Jurkat, Clone E6-1 (cell line): ENCODE data around the gene HNRNPD. TPM values are rescaled to one million over a fixed set of nuclear protein-coding genes. Genes with fewer than 3 reads are reported as not detected.
"Not testable (repeated sequence)": the region's sequence is repeated elsewhere in the genome, so short reads cannot be mapped to it uniquely, and the experiment has no call there.

Experiments used
- DNase-seq: peaks from one replicate; pipeline ENCODE4 v3.0.0-alpha.2; 2011; ENCODE audit warnings: low read depth, low spot score
- H3K4me3 ChIP-seq: 2 replicates; pipeline ENCODE4 v1.5.1; 2011; ENCODE audit warnings: mild to moderate bottlenecking, low read length, control low read depth, moderate library complexity
- polyA plus RNA-seq: library from polyadenylated mRNA; unstranded; fragments of >200 nt; gene quantifications from one replicate; pipeline ENCODE4 v1.2.1, GENCODE V29; 2012; ENCODE audit warnings: missing spikeins; ENCODE audit not compliant: insufficient read length, insufficient read depth

Gene HNRNPD
- 798 TPM for polyA plus RNA-seq

GRCh38 chr4:82373816-82374625 is at the start of gene HNRNPD:
Gene HNRNPD, minus strand, starts transcription at chr4:82373991. Its CDS starts 313 bp downstream, at chr4:82373678.
- DNase-seq: peak; percentile 100
- peak within 1 kb of the TSS; percentile 95 for H3K4me3 ChIP-seq

DNA sequence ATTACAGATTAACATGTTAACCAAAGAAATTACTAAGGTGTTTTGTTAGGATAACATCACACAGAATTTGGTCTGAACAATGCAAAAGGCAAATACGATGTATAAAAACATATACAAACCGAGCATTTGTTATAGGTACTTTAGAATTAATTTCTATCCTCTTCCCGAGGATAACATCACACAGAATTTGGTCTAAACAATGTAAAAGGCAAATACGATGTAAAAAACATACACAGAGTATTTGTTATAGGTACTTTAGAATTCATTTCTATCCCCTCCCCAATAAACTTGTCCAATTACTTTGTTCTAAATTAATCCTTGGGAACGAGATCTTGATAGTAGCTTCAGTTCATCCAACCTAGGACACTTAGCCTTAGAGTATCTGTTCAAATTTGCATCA is 48.8 kb upstream of the HNRNPD start:
- DNase-seq: no peak
- no peak overlapping the region for H3K4me3 ChIP-seq

GRCh38 chr4:82421796-82422560 is 48.2 kb upstream of the HNRNPD start:
- DNase-seq: no peak

DNA sequence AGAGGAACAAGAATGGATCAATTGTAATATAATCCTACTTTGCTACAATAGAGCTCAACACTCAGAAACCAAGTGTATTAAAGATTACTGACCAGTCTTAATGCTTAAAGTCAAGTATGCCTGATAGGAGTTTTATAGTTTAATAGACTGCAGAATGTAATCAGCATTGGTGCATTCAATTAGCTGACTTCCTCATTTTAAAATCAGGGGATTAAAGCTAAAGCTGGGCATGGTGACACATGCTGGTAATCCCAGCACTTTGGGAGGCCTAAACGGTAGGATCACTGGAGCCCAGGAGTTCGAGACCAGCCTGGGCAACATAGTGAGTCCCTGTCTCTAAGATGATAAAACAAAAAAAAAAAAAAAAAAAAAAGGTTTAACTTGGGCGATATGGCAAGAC is 45.7 kb upstream of the HNRNPD start:
- H3K4me3 ChIP-seq: no peak overlapping the region
- no peak for DNase-seq

More at GRCh38 chr4:82421796-82422560, 48.2 kb upstream of the HNRNPD start:
- H3K4me3 ChIP-seq: no peak overlapping the region

DNA sequence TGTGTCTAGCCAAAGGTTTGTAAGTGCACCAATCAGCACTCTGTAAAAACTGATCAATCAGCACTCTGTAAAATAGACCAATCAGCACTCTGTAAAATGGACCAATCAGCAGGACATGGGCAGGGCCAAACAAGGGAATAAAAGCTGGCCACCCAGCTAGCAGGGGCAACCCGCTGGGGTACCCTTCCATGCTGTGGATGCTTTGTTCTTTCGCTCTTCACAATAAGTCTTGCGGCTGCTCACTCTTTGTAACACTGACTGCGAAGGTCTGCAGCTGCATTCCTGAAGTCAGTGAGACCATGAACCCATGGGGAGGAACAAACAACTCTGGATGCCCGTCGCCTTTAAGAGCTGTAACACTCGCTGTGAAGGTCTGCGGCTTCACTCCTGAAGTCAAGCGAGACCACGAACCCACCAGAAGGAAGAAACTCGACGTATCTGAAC is 42.2 kb upstream of the HNRNPD start:
- DNase-seq: peak; percentile 46
- peak overlapping the region; percentile 35 for H3K4me3 ChIP-seq

DNA sequence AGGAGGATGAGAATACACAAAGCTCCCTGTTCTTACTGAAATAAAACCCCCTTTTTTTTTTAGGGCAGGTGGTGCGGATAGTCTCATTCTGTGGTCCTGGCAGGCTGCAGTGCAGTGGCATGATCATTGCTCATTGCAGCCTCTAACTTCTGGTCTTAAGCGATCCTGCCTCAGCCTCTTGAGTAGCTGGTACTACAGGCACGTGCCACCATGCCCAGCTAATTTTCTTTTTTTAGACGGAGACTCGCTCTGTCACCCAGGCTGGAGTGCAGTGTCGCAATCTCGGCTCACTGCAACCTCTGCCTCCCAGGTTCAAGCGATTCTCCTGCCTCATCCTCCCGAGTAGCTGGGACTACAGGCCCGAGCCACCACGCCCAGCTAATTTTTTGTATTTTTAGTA is 41.3 kb upstream of the HNRNPD start:
- not testable (repeated sequence) for DNase-seq, H3K4me3 ChIP-seq

GRCh38 chr4:82403725-82404124 is 29.9 kb upstream of the HNRNPD start:
- no peak overlapping the region for H3K4me3 ChIP-seq
- DNase-seq: no peak

DNA sequence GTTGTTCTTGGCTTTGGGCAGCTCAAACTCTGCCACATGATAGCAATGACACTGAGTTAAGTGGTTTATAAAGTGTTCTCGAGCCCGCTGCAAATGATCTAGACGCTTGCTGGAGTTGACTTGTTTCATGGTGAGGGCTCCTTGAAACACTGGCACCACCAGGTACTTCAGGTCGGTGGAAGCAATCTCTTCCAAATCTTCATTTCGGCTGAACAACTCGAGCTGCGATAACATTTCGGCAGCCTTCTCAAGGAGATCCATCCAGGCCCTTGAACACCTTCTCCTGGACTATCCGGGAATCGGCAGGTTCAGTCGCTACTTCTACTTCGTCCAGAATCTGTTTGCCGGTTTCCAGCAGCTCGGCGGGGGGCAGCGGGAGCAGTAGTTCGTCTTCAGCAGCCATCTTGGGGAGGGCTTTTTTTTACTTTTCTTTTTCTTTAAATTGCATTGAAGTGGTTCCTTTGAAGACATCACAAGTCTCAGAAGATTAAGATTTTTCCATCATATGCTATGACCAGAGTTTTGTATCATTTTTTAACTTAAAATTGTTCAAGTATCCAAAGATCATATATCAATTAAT is 28.5 kb upstream of the HNRNPD start:
- H3K4me3 ChIP-seq: no peak overlapping the region
- DNase-seq: no peak

- H3K4me3 ChIP-seq: no peak overlapping the region
- no peak for DNase-seq
Observed at GRCh38 chr4:82401600-82401999, 27.8 kb upstream of the HNRNPD start.

- no peak for DNase-seq
- no peak overlapping the region for H3K4me3 ChIP-seq
Observed at GRCh38 chr4:82398263-82398662, 24.5 kb upstream of the HNRNPD start.

- DNase-seq: no peak
- H3K4me3 ChIP-seq: no peak overlapping the region
Observed at GRCh38 chr4:82397527-82397926, 23.7 kb upstream of the HNRNPD start.

GRCh38 chr4:82394896-82395295 is 21.1 kb upstream of the HNRNPD start:
- DNase-seq: no peak
- H3K4me3 ChIP-seq: no peak overlapping the region

- H3K4me3 ChIP-seq, DNase-seq: not testable (repeated sequence)
Observed at GRCh38 chr4:82390061-82390460, 16.3 kb upstream of the HNRNPD start.

DNA sequence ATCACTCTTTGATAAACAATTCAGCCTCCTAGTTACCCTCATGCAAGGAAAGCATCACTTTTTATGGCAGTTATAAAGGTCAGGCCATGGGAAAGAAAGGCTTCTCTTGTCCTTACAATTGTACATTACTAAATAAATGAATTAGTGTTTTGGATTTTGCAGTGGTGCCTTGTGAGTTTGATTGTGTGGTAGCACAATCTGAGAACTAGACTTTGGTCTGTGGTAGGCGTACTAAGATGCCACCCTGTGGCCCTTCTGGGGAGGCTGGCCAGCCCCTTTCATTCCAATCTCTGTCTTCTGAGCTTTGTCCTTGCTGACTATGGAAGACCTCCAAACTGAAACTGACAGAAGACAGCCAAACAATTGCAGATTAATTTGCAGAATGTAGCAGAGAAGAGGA is 14.6 kb upstream of the HNRNPD start:
- DNase-seq: no peak
- no peak overlapping the region for H3K4me3 ChIP-seq

DNA sequence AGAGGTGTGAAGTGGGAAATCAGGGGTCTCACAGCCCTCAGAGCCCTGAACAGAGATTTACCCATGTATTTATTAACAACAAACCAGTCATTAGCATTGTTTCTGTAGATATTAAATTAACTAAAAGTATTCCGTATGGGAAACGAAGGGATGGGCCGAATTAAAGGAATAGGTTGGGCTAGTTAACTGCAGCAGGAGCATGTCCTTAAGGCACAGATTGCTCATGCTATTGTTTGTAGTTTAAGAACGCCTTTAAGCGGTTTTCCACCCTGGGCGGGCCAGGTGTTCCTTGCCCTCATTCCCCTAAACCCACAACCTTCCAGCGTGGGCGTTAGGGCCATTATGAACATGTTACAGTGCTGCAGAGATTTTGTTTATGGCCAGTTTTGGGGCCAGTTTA is 12.5 kb upstream of the HNRNPD start:
- not testable (repeated sequence) for H3K4me3 ChIP-seq, DNase-seq

DNA sequence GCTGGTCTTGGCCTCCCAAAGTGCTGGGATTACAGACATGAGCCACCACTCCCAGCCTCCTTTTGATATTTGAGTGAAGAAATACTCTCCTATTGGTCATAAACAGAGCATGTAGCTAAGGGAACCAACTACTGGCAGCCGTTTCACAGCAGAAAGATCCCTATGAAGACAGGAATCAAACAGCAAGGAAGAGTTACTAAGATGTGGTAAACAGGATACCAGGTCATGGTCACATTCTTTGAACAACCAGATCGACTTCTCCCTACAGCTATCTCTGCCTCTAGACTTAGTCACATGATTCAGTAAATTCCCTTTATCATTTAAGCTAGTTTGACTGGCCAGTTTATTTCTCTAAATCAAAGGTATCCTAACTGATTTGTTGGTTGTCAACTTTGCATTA is 9.0 kb upstream of the HNRNPD start:
- no peak for DNase-seq
- H3K4me3 ChIP-seq: no peak overlapping the region

GRCh38 chr4:82381661-82382296 is 8.0 kb upstream of the HNRNPD start:
- no peak for DNase-seq
- no peak overlapping the region for H3K4me3 ChIP-seq

DNA sequence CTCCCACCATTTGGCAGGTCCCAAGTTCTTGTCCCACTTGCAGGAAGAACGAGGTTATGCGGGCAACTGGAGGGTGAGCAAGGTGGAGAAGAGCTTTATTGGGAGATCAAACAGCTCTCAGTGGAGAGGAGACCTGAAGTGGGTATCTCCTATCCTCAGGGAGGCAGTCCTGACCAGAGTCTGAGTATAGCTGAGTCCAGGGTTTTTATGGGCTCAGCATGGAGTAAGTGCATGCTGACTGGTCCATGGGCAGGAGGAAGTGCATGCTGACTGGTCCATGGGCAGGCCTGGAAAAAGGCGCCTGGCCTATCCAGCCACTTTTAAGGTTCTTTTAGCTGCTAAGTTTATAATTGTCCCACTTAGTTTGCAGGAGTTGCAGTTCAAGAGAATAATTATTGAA is 7.4 kb upstream of the HNRNPD start:
- no peak for DNase-seq
- no peak overlapping the region for H3K4me3 ChIP-seq

- H3K4me3 ChIP-seq: no peak overlapping the region
Observed at GRCh38 chr4:82380831-82381230, 7.0 kb upstream of the HNRNPD start.

More at GRCh38 chr4:82380831-82381230, 7.0 kb upstream of the HNRNPD start:
- DNase-seq: no peak
